ENCODE results near the gene ZNF385C.
"Not testable (repeated sequence)": the region's sequence is repeated elsewhere in the genome, so short reads cannot be mapped to it uniquely, and the experiment has no call there.

ZNF385C gene

DNA sequence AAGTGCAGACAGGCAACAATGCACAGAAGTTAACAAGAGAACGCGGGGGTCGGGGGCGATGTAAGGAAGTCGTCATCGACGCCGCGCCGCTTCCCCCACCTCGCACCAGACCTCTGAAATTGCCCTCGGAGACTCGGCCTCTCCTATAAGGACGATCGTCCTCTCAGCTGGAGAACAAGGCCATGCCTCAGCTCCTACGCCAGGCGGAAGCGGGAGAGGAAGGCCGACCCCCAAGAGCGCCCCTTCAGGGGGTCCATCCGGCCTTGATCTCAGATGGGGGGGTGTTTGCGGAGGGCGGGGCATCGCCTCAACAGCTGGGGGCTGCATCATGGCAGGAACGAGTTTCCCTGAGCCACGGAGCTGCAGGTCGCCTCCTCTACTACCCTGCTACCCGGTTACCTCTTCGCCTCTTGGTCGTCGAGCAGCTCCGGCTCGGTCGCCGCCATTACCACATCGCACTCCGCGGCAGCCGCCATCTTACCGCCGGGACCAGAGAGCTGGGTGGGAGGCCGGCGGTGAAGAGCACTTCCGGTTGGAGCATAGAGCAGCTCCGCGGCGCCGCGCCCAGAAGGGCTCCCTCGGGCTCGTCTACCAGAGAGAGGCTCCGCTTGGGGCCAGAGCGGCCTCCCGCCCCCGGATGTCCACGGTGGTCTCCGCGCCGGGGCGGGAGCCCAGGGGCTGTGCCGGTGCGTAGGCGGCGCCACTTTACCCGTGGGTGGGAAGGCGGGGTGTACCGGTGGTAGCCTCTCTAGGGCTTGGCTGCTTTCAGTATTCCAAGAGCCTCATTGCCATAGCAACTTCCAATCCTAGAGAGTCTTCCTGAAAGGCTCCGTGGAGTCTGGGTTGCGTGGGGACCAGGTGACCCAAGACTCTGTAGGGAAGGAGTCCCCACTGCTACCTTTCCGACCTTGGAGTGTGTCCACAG lies 81.1 kb downstream of the ZNF385C start, which contains the start of gene DNAJC7:
Gene DNAJC7, minus strand, starts transcription at position 499 of the 925 bp plus-strand sequence. Its CDS starts 23 bp downstream, at position 476.
- DNase-seq = peak; percentile 75

- DNase-seq = no peak
Measured at GRCh38 chr17:42016411-42016831, 81.9 kb downstream of the ZNF385C start.

GRCh38 chr17:42013740-42014139 lies 84.5 kb downstream of the ZNF385C start:
- not testable (repeated sequence) for DNase-seq

DNA sequence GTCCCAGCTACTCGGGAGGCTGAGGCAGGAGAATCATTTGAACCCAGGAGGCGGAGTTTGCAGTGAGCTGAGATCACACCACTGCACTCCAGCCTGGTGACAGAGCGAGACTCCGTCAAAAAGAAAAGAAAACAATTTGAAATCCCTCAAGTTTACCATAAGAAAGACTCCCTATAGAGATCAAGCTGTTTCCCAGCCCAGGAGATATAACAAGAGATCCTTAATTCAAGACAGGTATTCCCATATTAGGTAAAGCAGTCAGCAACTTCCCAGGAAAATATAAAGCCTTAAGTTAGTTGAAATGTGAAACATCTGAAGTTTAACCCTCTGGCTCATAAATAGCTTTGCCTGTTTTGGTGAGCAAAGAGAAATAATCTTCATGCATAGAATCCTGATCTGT lies 85.9 kb downstream of the ZNF385C start:
- DNase-seq = not testable (repeated sequence)

GRCh38 chr17:42010898-42011516 lies 87.3 kb downstream of the ZNF385C start:
- no peak for DNase-seq

GRCh38 chr17:42010266-42010680 lies 88.0 kb downstream of the ZNF385C start:
- DNase-seq = not testable (repeated sequence)

GRCh38 chr17:42009170-42009569 lies 89.1 kb downstream of the ZNF385C start:
- DNase-seq = no peak

DNA sequence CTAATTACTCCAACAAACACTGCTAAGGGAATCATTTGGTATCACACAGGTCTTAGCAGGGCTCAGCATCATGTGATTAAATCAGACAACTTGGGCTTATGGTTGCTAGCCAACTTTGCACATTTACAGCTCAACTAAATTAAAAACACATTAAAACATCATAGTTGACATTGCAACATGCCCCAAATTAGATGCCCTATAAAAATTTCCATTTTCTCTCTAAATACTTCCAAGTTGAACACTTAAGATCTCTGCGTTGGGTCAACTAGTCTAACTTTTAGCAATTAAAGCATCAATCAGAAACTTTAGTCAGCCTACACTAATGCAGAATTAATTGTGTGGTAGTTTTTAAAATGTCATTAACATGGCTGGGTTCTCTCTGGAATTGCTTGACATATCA lies 93.1 kb downstream of the ZNF385C start:
- DNase-seq = no peak

DNA sequence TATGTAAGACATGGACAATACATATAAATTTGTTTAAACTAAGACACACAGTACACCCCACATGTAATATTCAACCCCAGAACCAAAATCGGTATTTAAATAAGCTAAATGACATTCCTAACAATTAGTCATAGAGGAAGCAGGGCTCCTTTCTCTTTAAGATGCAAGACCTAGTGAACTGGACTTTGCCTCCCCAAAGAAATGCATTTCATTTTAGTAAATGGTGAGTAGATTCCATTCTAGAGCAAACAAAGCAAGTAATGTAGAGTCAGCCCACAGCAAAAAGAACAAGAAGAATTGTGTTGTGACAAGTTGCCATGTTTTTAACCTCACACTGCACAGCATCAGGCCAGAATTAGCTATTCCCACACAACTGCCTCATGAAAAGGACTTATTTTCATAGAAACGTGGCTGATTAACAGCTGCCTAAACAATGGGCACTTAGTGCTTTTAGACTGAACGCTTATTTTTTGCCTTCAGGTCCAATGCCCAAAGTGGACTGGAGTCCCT lies 95.4 kb downstream of the ZNF385C start:
- no peak for DNase-seq

DNA sequence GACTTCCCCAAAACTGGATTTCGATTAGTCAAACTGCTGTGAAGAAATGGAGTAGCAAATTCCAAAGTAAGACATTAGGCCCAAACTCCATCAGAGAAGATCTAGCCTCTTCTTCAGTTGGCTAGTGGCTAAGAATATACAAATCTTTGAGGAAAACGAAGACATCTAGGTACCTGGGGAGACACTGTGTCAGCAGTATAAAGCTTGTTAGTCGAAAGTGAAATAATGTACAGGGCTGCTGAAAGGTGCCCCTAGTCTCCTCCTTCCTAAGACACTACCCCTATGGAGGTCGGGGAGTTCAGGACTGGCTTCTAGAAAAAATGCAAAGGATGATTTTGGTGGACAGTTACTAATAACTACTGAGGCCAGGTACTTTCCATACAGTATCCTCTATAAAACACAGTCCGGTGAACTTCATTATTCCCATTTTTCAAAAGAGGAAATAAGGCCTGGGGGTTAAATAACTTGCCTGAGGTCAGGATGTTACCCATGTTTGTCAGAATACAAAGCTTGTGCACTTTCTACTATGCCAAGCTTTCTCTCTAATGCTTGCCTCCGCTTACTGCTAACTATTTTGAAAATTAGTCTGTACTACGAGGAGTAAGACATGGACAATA lies 96.0 kb downstream of the ZNF385C start:
- DNase-seq = no peak

DNA sequence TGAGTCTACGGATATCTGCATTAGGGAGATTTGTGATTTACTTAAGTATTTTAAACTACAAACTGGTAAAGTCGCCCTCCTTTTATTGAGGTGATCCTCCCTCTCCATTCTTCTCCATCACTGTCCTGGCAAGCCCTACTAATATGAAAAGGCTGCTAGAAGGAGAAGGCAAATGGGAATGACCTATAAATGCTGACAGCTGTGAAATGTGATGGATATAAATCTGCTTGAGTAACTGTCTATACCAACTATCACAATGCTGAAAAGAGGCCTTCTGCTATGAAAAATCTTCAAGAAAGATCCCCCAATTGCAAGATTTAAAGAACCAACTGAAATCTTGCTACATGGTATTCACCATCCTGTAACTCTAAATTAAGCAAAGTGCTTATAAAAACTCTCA lies 96.5 kb downstream of the ZNF385C start:
- DNase-seq = no peak

- no peak for DNase-seq
Measured at GRCh38 chr17:42000413-42001133, 97.7 kb downstream of the ZNF385C start.

DNA sequence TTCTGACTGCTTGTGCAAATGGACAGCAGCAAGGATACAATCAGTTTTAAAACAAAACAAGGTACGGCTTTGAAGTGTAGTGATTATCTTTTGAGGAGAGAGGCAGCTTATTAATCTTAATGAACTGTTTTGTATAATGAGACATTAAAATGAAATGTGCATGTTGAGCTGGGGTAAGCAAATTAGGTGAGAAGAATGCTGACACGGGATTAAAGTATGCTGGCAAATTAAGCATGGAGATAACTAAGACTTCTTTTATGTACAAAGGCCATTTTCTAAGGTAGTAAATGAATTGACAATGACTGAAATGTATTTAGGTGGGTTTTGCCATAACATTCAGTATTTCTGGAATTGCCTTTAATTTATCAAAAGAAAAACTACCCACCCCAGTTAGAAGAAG lies 99.8 kb downstream of the ZNF385C start:
- no peak for DNase-seq

- no peak for DNase-seq
Measured at GRCh38 chr17:41996855-41997164, 101.5 kb downstream of the ZNF385C start.

- no peak for DNase-seq
Measured at GRCh38 chr17:41992576-41992975, 105.7 kb downstream of the ZNF385C start.

DNA sequence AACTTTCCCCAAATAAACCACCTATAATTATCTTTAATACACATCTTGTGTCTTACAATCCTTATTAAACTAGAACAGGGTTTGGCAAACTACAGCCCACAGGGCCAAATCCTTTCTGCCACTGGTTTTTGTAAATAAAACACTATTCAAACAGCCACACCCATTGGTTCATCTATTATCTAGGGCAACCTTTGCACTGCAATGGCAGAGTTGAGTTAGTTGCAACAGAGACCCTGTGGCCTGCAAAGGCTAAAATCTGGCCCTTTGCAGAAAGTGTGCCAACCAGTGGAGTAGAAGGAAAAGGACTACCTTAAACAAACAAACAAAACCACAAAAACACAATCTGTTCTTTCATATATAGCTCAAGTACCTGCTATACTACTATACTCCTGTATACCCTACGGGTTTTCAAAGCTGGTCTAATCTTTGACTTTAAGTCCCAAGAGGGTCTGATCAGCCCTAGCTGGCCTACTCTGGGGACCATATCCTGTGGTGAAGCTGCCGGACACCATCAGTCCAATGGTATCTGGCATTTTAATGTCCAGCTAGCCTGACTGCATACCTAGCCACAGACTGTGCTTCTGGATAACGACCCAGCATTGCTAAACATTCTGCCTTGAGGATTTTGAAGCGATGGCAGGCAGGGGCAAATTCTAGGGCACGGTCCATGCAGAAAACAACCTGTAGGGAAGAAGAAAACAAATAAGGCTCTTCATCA lies 108.4 kb downstream of the ZNF385C start:
- no peak for DNase-seq

GRCh38 chr17:41988418-41988817 lies 109.9 kb downstream of the ZNF385C start:
- no peak for DNase-seq

- no peak for DNase-seq
Measured at GRCh38 chr17:41987642-41988041, 110.6 kb downstream of the ZNF385C start.

DNA sequence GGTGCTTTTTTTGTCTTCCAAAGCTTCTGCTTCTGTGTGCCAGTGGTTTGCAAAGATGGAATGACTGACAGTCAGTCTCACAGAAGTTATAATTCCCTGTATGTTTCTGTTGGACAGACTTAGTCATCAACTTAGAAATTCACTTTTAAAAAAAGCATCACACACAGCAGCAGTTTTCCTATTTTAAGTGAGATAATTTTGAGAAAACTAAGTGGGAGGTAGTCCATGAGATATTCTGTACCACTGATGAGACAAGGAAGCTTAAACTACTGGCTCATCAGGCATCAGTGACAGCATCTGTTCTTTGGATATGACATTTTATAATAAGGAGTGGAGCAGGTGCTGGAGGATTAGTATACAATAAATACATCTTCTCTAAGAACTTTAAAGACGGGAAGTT lies 111.6 kb downstream of the ZNF385C start:
- no peak for DNase-seq

- no peak for DNase-seq
Measured at GRCh38 chr17:41985919-41986318, 112.4 kb downstream of the ZNF385C start.

GRCh38 chr17:41984454-41984853 lies 113.8 kb downstream of the ZNF385C start:
- no peak for DNase-seq

Measured in SIG-M5 (cell line).